T follicular helper cell (primary cell): ENCODE measurements around the gene CD28.
A peak's percentile ranks its signal among the peaks of the same experiment; 100 is the strongest.

Experiments
- DNase-seq: peaks from one replicate; pipeline ENCODE4 v3.0.0-alpha.2; 2020; ENCODE audit warnings: low read depth
- total RNA-seq, 2 experiments: gene quantifications; one replicate each; lab custom pipeline; 2026; lab: John Stamatoyannopoulos, UW

CD28 gene
- total RNA-seq = 334 to 472 reads per million in 2 experiments

- peak; percentile 84 for DNase-seq
Measured at GRCh38 chr2:203706403-203706802, at the start of gene CD28. TSS of gene CD28 (plus strand) at chr2:203706639. CDS start at chr2:203706697, 58 bp downstream.

- no peak for DNase-seq
Measured at GRCh38 chr2:203659331-203660049, 46.9 kb upstream of the CD28 start.

GRCh38 chr2:203660465-203660864, 46.0 kb upstream of the CD28 start:
- DNase-seq = no peak

GRCh38 chr2:203661279-203661908, 45.0 kb upstream of the CD28 start:
- no peak for DNase-seq

- DNase-seq = no peak
Measured at GRCh38 chr2:203662487-203662886, 44.0 kb upstream of the CD28 start.

GRCh38 chr2:203662951-203663350, 43.5 kb upstream of the CD28 start:
- DNase-seq = no peak

GRCh38 chr2:203664029-203664755, 42.2 kb upstream of the CD28 start:
- DNase-seq = no peak

- DNase-seq = no peak
Measured at GRCh38 chr2:203667838-203668237, 38.6 kb upstream of the CD28 start.

- DNase-seq = no peak
Measured at GRCh38 chr2:203669820-203670219, 36.6 kb upstream of the CD28 start.

- DNase-seq = no peak
Measured at GRCh38 chr2:203670939-203671338, 35.5 kb upstream of the CD28 start.

- no peak for DNase-seq
Measured at GRCh38 chr2:203671876-203672275, 34.6 kb upstream of the CD28 start.

GRCh38 chr2:203672856-203673255, 33.6 kb upstream of the CD28 start:
- DNase-seq = no peak

GRCh38 chr2:203673933-203674332, 32.5 kb upstream of the CD28 start:
- no peak for DNase-seq

GRCh38 chr2:203675086-203675485, 31.4 kb upstream of the CD28 start:
- no peak for DNase-seq

GRCh38 chr2:203678971-203679370, 27.5 kb upstream of the CD28 start:
- DNase-seq = no peak

GRCh38 chr2:203679401-203679800, 27.0 kb upstream of the CD28 start:
- DNase-seq = no peak

- no peak for DNase-seq
Measured at GRCh38 chr2:203681978-203682377, 24.5 kb upstream of the CD28 start.

- no peak for DNase-seq
Measured at GRCh38 chr2:203682688-203683130, 23.7 kb upstream of the CD28 start.

- DNase-seq = no peak
Measured at GRCh38 chr2:203683421-203683820, 23.0 kb upstream of the CD28 start.

GRCh38 chr2:203683932-203684556, 22.4 kb upstream of the CD28 start:
- no peak for DNase-seq

GRCh38 chr2:203685081-203685621, 21.3 kb upstream of the CD28 start:
- DNase-seq = no peak

- no peak for DNase-seq
Measured at GRCh38 chr2:203685789-203686420, 20.5 kb upstream of the CD28 start.
